ENCODE data around the gene TTBK1. TPM values are rescaled to one million over a fixed set of nuclear protein-coding genes. Genes with fewer than 3 reads are reported as not detected.

The TTBK1 gene
- total and polyA plus RNA-seq, 9 donors: under 0.01 to 0.17 (median 0.05) TPM

DNA sequence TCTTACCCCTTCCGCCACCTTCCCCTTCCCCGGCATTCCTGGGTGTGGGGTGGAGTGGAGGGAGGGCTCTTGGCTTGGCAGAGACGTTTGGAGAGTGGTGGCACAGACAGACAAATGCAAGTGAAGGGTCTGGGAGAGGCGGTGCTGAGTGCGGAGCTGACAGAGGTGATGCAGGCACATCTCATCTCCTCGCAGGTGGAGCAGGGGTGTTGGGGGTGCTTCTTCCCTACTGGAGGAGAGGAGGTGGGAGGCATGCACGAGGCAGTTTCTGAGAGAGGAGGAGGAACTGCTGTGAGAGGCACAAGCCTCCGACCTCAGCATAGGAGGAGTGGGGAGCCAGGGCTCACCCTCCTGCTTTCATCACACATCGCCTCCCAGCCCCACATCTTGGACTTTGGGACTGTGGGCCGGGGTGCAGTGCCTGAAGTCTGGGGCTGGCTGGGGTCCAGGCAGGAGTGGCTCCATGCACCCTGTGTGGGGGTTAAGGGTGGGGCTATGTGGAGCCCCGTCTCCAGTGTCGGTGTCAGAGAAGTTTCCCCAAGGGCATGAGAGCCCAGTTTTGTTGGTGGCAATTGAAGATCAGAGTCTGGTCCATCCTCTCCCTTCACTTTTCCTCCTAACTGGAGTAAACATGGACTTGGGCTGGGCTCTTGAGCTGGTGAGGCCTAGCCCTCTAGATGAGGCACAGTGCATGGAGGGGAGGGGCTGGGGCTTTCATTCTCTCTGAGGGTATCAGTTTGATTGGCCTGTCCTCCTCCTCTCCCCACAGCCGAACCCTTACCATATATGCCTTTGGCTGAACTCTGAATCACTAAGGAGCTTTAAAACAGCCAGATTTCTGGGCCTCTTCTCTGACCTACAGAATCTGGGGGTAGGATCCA, 34.6 kb downstream of the TTBK1 start:
- Histone ChIP-seq H3K9me3 (replicated peaks; ENCODE audit: control insufficient read depth, low read depth, low read length) (no peaks in the 10 kb centered on the region), H3K4me1 (ENCODE audit: control insufficient read depth, insufficient read depth, low read length) (peaks cover 10% of the 10 kb centered on the region), H3K4me3 (ENCODE audit: low read length) (no peak overlapping the region), H3K27me3 (ENCODE audit: control insufficient read depth, insufficient read depth, low read length) (peaks cover 64% of the 10 kb centered on the region), H3K27ac (ENCODE audit: low read length) (no peak overlapping the region), H3K36me3 (ENCODE audit: control insufficient read depth, insufficient read depth, low read length) (no peaks in the 10 kb centered on the region)
- no peak for DNase-seq
- WGBS (ENCODE audit: insufficient coverage): 70% methylated on average over 3 of the region's 13 CpGs

- Histone ChIP-seq H3K27ac (ENCODE audit: low read length) (no peak overlapping the region), H3K27me3 (ENCODE audit: control insufficient read depth, insufficient read depth, low read length) (peaks cover 58% of the 10 kb centered on the region), H3K4me1 (ENCODE audit: control insufficient read depth, insufficient read depth, low read length) (peaks cover 10% of the 10 kb centered on the region), H3K4me3 (ENCODE audit: low read length) (no peak overlapping the region), H3K9me3 (replicated peaks; ENCODE audit: control insufficient read depth, low read depth, low read length) (no peaks in the 10 kb centered on the region), H3K36me3 (ENCODE audit: control insufficient read depth, insufficient read depth, low read length) (no peaks in the 10 kb centered on the region)
- DNase-seq: no peak
- 14% methylated on average over 1 of the region's 4 CpGs for WGBS (ENCODE audit: insufficient coverage)
Measured at GRCh38 chr6:43278524-43279078, 35.3 kb downstream of the TTBK1 start.

DNA sequence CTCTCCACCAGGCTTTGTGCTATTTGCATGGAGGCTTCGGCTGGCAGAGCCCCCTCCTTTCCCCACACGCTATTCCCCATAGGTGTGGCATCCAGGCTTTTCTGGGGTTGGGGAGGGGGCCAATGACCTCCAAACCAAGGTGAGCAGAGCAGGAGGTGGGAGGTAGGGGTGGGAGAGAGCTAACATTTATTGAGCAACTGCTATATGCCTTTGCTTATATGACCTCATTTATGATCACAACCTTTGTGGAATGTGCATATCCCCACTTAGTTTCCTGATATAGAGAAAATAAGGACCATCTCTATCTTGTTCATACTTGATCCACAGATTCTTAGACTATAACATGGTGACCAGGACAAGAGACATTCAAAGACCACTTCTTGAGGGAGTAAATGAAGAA, 37.0 kb downstream of the TTBK1 start:
- Histone ChIP-seq H3K4me1 (ENCODE audit: control insufficient read depth, insufficient read depth, low read length) (peaks cover 13% of the 10 kb centered on the region), H3K4me3 (ENCODE audit: low read length) (no peak overlapping the region), H3K9me3 (replicated peaks; ENCODE audit: control insufficient read depth, low read depth, low read length) (no peaks in the 10 kb centered on the region), H3K27ac (ENCODE audit: low read length) (no peak overlapping the region), H3K27me3 (ENCODE audit: control insufficient read depth, insufficient read depth, low read length) (peaks cover 51% of the 10 kb centered on the region), H3K36me3 (ENCODE audit: control insufficient read depth, insufficient read depth, low read length) (no peaks in the 10 kb centered on the region)
- WGBS (ENCODE audit: insufficient coverage): no CpG with 5 or more reads among the region's 2 CpGs
- DNase-seq: no peak

DNA sequence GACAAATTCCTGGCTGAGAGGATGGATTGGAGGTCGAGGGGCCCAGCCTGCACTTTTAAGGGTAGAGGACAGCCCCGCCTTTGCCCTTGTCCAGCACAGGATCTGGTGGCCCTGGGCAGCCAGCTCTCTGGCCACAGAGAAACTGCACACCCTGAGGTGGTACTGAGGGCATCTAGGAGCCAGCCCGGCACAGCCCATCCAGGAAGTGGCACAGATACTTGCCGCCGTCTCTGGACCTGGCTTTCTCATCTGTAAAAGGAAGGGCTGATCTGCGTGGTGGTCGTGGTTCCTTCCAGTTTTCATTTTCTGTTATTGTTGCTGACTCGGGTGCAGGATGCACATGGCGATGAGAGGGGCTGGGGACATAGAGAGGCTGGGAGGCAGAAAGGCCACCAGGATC, 38.8 kb downstream of the TTBK1 start:
- Histone ChIP-seq H3K27me3 (ENCODE audit: control insufficient read depth, insufficient read depth, low read length) (peaks cover 44% of the 10 kb centered on the region), H3K9me3 (replicated peaks; ENCODE audit: control insufficient read depth, low read depth, low read length) (no peaks in the 10 kb centered on the region), H3K36me3 (ENCODE audit: control insufficient read depth, insufficient read depth, low read length) (no peaks in the 10 kb centered on the region), H3K4me3 (ENCODE audit: low read length) (no peak overlapping the region), H3K4me1 (ENCODE audit: control insufficient read depth, insufficient read depth, low read length) (peaks cover 8% of the 10 kb centered on the region), H3K27ac (ENCODE audit: low read length) (no peak overlapping the region)
- WGBS (ENCODE audit: insufficient coverage): 70% methylated on average over 9 of the region's 9 CpGs
- DNase-seq: no peak

DNA sequence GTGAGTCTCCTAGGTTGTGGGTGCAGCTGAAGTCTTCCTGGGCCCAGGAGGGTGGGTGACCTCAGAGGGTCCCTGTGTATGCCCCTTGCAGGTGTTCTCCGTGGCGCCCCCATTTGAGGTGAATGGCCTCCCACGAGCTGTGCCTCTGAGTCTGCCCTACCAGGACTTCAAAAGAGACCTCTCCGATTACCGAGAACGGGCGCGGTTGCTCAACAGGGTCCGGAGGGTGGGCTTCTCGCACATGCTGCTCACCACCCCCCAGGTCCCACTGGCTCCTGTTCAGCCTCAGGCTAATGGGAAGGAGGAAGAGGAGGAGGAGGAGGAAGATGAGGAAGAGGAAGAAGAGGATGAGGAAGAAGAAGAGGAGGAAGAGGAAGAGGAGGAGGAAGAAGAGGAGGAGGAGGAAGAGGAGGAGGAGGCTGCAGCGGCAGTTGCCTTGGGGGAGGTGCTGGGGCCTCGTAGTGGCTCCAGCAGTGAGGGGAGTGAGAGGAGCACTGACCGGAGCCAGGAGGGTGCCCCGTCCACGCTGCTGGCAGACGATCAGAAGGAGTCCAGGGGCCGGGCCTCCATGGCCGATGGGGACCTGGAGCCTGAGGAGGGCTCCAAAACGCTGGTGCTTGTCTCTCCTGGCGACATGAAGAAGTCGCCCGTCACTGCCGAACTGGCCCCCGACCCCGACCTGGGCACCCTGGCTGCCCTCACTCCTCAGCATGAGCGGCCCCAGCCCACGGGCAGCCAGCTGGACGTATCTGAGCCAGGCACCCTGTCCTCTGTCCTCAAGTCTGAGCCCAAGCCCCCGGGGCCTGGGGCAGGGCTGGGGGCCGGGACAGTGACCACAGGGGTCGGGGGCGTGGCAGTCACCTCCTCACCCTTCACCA, 39.6 kb downstream of the TTBK1 start:
- no peak overlapping the region for H3K27ac ChIP-seq (ENCODE audit: low read length)
- H3K27me3 ChIP-seq (ENCODE audit: control insufficient read depth, insufficient read depth, low read length): peaks cover 38% of the 10 kb centered on the region
- whole genome bisulfite sequencing (ENCODE audit: insufficient coverage): 78% methylated on average over 20 of the region's 32 CpGs
- H3K4me1 ChIP-seq (ENCODE audit: control insufficient read depth, insufficient read depth, low read length): peaks cover 8% of the 10 kb centered on the region
- no peak for DNase-seq
- no peaks in the 10 kb centered on the region for H3K9me3 ChIP-seq (replicated peaks; ENCODE audit: control insufficient read depth, low read depth, low read length)
- H3K36me3 ChIP-seq (ENCODE audit: control insufficient read depth, insufficient read depth, low read length): no peaks in the 10 kb centered on the region
- H3K4me3 ChIP-seq (ENCODE audit: low read length): no peak overlapping the region

DNA sequence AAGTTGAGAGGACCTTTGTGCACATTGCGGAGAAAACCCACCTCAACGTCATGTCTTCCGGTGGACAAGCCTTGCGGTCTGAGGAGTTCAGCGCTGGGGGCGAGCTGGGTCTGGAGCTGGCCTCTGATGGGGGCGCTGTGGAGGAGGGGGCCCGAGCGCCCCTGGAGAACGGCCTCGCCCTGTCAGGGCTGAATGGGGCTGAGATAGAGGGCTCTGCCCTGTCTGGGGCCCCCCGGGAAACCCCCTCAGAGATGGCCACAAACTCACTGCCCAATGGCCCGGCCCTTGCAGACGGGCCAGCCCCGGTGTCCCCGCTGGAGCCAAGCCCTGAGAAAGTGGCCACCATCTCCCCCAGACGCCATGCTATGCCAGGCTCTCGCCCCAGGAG, 40.2 kb downstream of the TTBK1 start:
- no peak overlapping the region for H3K4me3 ChIP-seq (ENCODE audit: low read length)
- 92% methylated on average over 16 of the region's 18 CpGs for WGBS (ENCODE audit: insufficient coverage)
- H3K36me3 ChIP-seq (ENCODE audit: control insufficient read depth, insufficient read depth, low read length): no peaks in the 10 kb centered on the region
- no peaks in the 10 kb centered on the region for H3K9me3 ChIP-seq (replicated peaks; ENCODE audit: control insufficient read depth, low read depth, low read length)
- no peak for DNase-seq
- H3K27ac ChIP-seq (ENCODE audit: low read length): no peak overlapping the region
- H3K4me1 ChIP-seq (ENCODE audit: control insufficient read depth, insufficient read depth, low read length): peaks cover 8% of the 10 kb centered on the region
- peaks cover 35% of the 10 kb centered on the region for H3K27me3 ChIP-seq (ENCODE audit: control insufficient read depth, insufficient read depth, low read length)

DNA sequence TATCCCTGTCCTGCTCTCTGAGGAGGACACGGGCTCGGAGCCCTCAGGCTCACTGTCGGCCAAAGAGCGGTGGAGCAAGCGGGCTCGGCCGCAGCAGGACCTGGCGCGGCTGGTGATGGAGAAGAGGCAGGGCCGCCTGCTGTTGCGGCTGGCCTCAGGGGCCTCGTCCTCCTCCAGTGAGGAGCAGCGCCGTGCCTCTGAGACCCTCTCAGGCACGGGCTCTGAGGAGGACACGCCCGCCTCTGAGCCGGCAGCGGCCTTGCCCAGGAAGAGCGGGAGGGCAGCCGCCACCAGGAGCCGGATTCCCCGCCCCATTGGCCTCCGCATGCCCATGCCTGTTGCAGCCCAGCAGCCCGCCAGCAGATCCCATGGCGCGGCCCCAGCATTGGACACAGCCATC, 40.6 kb downstream of the TTBK1 start:
- WGBS (ENCODE audit: insufficient coverage): 81% methylated on average over 26 of the region's 27 CpGs
- no peaks in the 10 kb centered on the region for H3K36me3 ChIP-seq (ENCODE audit: control insufficient read depth, insufficient read depth, low read length)
- H3K9me3 ChIP-seq (replicated peaks; ENCODE audit: control insufficient read depth, low read depth, low read length): no peaks in the 10 kb centered on the region
- peaks cover 32% of the 10 kb centered on the region for H3K27me3 ChIP-seq (ENCODE audit: control insufficient read depth, insufficient read depth, low read length)
- no peak overlapping the region for H3K4me3 ChIP-seq (ENCODE audit: low read length)
- DNase-seq: no peak
- H3K27ac ChIP-seq (ENCODE audit: low read length): no peak overlapping the region
- H3K4me1 ChIP-seq (ENCODE audit: control insufficient read depth, insufficient read depth, low read length): peaks cover 8% of the 10 kb centered on the region

DNA sequence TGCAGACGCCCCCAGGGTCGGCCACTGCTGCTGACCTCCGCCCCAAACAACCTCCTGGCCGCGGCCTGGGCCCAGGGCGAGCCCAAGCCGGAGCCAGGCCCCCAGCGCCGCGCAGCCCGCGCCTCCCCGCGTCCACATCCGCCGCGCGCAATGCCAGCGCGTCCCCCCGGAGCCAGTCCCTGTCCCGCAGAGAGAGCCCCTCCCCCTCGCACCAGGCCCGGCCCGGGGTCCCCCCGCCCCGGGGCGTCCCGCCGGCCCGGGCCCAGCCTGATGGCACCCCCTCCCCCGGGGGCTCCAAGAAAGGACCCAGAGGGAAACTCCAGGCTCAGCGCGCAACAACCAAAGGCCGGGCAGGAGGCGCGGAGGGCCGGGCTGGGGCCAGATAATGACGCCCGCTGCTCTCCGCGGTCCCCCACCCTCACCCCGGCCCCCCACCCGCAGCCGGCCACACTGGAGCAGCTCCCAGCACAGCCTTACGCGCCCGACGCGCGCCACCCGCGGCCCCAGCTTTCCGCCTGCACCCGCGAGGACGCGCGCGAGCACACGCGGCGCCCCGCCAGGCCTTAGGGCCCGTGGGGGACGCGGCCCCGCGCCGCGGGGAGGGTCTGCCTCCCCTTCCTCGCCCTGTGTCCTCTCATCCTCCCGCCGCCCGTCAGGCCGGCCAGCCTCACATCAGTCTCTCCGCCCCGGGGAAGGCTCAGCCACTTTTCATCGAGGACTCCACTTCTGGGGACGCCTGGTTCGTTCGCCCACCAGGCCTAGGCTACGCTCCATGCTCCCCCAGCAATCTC, 41.9 kb downstream of the TTBK1 start:
- Histone ChIP-seq H3K36me3 (ENCODE audit: control insufficient read depth, insufficient read depth, low read length) (no peaks in the 10 kb centered on the region), H3K4me1 (ENCODE audit: control insufficient read depth, insufficient read depth, low read length) (peaks cover 8% of the 10 kb centered on the region), H3K9me3 (replicated peaks; ENCODE audit: control insufficient read depth, low read depth, low read length) (no peaks in the 10 kb centered on the region), H3K27me3 (ENCODE audit: control insufficient read depth, insufficient read depth, low read length) (peaks cover 26% of the 10 kb centered on the region), H3K4me3 (ENCODE audit: low read length) (peak overlapping the region; percentile 33), H3K27ac (ENCODE audit: low read length) (no peak overlapping the region)
- WGBS (ENCODE audit: insufficient coverage): 2% methylated on average over 73 of the region's 83 CpGs
- peak; percentile 41 for DNase-seq

GRCh38 chr6:43285832-43286231, 42.6 kb downstream of the TTBK1 start:
- WGBS (ENCODE audit: insufficient coverage): 69% methylated on average over 5 of the region's 5 CpGs
- Histone ChIP-seq H3K9me3 (replicated peaks; ENCODE audit: control insufficient read depth, low read depth, low read length) (no peaks in the 10 kb centered on the region), H3K36me3 (ENCODE audit: control insufficient read depth, insufficient read depth, low read length) (no peaks in the 10 kb centered on the region), H3K4me3 (ENCODE audit: low read length) (no peak overlapping the region), H3K27ac (ENCODE audit: low read length) (no peak overlapping the region), H3K27me3 (ENCODE audit: control insufficient read depth, insufficient read depth, low read length) (peaks cover 26% of the 10 kb centered on the region), H3K4me1 (ENCODE audit: control insufficient read depth, insufficient read depth, low read length) (peaks cover 8% of the 10 kb centered on the region)
- no peak for DNase-seq
